ENCODE data around the gene MEIOB. TPM values are rescaled to one million over a fixed set of nuclear protein-coding genes. Genes with fewer than 3 reads are reported as not detected.

The MEIOB gene
- total RNA-seq, 2 experiments from 2014 or later = not detected

DNA sequence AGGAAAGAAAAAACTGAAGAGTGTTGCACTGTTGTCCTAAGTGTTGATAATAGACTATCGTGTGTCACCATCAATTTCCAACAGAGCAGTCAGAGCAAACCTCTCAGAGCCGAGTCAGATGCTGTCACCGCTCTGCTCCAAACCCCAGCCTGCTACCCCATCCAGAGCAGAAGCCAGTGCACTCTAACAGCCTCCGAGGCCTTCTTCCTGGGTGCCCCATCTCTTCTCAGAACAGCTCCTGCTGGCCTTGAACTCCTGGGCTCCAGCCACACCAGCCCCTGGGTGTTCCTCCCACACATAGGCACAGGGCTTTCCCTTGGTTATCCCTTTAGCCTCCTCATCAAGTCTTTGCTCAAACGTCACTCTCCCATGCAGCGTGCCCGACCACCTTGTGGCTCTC, 21.0 kb downstream of the MEIOB start:
- POLR2A ChIA-PET = no interaction called here
- CTCF ChIA-PET = no interaction called here

DNA sequence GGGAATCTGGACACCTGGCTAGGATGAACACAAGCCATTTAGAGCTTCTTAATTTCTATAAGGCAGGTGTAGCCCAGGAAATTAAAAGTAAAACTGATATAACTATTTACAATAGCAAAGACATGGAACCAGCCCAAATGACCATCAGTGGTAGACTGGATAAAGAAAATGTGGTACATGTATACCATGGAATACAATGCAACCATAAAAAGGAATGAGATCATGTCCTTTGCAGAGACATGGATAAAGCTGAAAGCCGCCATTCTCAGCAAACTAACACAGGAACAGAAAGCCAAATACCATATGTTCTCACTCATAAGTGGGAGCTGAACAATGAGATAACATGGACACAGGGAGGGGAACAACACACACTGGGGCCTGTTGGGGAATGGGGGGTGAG, 25.5 kb downstream of the MEIOB start:
- POLR2A ChIA-PET = no interaction called here

DNA sequence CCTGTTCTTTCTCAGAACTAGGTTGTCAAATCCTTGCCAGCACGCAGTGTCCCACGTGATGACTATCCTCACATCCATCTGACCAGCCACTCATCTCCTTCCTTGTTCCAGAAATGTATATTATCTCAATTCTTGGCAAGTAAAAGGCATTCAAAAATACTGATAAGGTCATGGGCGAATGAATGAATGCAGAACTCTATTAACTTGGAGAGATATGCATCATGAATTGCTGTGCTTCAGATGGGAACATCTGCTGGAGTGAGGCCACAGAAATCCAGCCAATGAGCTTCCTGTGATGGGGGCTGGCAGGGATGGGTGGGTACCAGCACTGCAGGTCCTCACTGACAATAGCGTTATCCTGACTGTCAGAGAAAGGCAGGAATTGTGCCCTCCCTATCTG, 26.0 kb downstream of the MEIOB start:
- ChIA-PET CTCF (no interaction called here), POLR2A (no interaction called here)

More for the DNA sequence above, 25.5 kb downstream of the MEIOB start:
- CTCF ChIA-PET = no interaction called here

GRCh38 chr16:1839554-1839953, 32.4 kb downstream of the MEIOB start:
- ChIA-PET POLR2A (interaction anchor here (0.6 kb wide), 1 partner anchor 487 kb away, joined by 8 read pairs; no protein-coding TSS in a partner anchor), CTCF (no interaction called here)

GRCh38 chr16:1834096-1834495, 37.9 kb downstream of the MEIOB start:
- ChIA-PET POLR2A (no interaction called here), CTCF (interaction anchor here (0.6 kb wide), 2 partner anchors 10 to 544 kb away, joined by 3 read pairs; no protein-coding TSS in a partner anchor)

DNA sequence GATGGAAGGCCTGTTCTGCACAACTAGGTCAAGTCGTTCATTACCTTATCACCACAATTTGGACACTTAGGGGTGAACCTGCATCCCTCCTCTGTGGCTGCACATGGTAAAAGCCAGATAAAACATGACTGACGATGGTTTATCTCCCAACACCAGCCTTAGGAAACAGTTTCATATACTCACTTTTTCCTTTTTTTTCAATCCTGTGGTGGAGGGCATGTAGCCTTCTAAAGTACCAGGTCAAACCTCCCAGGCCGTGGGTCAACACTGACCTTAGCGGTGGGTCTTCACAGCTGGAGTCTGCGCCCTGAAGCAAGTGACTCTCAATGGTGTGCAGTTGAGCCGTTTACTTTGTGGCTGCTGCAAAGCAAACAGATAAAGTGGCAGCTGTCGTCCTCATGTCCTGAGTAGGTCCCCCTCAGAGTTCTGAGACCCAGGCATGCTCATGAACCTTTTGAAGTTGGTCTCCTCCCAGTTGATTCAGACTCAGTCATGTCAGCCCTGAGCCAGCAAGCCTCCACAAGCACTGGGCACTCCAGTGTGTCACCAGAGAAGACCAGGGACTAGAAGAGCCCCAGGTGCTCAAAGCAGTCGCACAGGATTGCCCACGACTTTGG, 39.0 kb downstream of the MEIOB start:
- ChIA-PET POLR2A (no interaction called here), CTCF (interaction anchor here (0.6 kb wide), 1 partner anchor 322 kb away, joined by 3 read pairs; no protein-coding TSS in a partner anchor)

DNA sequence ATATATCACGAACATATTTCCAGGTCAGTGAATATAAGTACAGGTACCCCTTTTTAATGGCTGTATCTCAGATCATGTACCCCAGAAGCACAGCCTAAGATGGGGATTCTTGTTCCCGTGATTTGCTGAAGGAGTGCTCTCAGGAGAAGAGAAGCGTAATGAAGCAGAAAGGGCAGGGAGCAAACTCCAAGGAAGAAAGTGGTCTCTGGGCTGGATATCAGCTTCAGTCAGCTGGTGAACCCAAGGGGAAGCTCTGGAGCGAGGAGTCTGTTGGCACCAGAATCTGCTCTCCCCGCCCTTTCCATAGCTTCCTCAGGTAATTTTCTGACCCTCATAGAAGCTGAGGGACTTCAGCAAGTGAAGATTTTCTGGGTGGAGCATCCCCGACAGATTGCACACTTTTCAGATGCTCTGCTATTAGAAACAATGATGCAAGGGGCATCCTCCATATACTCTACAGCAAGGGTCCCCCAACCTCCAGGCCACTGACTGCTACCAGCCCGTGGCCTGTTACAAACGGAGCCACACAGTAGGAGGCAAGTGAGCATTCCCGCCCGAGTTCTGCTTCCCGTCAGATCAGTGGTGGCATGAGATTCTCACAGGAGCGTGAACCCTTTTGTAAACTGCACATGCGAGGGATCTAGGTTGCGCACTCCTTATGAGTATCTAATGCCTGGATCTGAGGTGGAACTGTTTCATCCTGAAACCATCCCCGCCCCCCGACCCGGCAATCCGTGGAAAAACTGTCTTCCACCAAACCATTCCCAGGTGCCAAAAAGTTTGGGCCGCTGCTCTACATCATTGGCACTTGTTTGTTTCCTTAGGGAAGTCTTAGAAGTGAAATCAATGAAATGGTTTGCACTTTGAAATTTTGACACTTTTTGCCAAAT, 40.5 kb downstream of the MEIOB start:
- CTCF ChIA-PET = no interaction called here
- POLR2A ChIA-PET = no interaction called here

- POLR2A ChIA-PET = no interaction called here
- CTCF ChIA-PET = no interaction called here
Measured at GRCh38 chr16:1830213-1830612, 41.8 kb downstream of the MEIOB start.

DNA sequence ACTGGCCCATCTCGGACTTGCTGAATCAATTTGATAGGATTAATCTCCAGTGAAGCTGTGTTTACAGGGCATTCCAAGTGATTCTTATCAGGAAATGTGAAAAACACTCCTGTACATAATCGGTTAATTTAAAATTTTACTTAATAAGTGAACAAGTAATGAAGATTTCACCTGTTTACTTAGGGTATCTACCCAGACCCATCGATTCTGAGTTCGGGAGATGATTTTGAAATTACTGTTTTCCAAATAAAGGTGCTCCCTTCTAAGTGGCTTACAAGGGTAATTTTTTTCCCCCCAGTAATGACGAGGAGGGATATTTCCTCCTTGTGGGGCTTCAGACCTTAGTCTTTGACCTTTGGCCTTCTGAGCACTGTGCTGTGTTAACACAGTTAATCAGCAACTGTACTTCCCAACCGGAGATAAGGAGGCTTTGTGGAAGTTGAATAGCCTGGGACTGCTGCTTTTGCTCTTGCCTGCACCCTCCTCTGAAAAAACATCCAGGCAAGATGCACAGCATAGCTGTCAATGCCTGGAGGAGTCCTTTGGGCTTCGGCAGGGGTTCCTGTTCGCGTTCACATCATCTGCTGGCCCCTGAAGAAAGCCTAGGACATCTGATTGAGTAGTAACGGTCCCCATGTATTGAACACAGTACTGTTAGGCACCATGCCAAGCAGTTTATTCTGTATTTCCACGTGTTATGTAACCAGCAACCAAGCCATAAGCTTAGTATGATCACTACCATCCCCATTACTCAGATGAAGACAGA, 43.1 kb downstream of the MEIOB start:
- CTCF ChIA-PET = interaction anchor here (0.6 kb wide), 1 partner anchor 311 kb away, joined by 3 read pairs; no protein-coding TSS in a partner anchor

DNA sequence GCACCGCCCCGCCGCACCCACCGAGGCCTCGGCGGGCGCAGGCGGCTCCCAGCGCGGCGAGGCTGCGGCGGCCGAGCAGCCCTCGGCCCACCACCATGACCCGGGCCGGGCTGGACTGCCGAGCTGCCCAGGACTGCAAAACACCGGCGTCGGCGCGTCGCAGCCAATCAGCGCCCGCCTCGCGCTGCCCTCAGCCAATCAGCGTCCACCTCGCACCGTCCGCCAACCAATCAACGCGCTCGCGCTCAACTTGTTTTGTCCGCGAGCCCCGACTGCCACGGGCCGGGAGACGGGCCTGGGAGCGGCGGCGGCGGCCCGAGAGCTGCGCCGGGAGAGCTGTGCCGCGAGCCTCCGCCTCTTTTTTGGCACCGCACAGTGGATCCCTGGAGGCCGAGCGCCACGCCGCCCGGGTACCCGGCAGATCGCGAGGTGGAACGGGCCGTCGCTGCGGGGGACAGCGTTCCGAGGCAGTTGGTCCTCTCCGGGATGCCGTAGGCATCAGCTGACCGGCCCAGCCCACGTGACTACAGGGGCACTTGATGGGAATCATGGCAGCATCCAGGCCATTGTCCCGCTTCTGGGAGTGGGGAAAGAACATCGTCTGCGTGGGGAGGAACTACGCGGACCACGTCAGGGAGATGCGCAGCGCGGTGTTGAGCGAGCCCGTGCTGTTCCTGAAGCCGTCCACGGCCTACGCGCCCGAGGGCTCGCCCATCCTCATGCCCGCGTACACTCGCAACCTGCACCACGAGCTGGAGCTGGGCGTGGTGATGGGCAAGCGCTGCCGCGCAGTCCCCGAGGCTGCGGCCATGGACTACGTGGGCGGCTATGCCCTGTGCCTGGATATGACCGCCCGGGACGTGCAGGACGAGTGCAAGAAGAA, 45.0 kb downstream of the MEIOB start, which contains the start of the genes FAHD1 and HAGH:
Gene FAHD1, plus strand, starts transcription at position 516 of the 883 bp plus-strand sequence. Its CDS starts 33 bp downstream, at position 549.
Gene HAGH, minus strand, starts transcription at position 135 of the 883 bp plus-strand sequence. Its CDS starts 38 bp downstream, at position 97.
- POLR2A ChIA-PET = interaction anchor here (0.6 to 1.8 kb wide), 3 partner anchors 44 to 138 kb away, joined by 3 to 10 read pairs (median 5); partner anchors contain the start of genes MSRB1, NUBP2, RPS2 and SPSB3
- CTCF ChIA-PET = interaction anchor here (0.7 to 1.2 kb wide), 4 partner anchors 10 to 102 kb away, joined by 3 to 4 read pairs (median 4); partner anchors contain the start of genes EME2 and MRPS34

More for the DNA sequence above, 43.1 kb downstream of the MEIOB start:
- POLR2A ChIA-PET = no interaction called here

- CTCF ChIA-PET = no interaction called here
- POLR2A ChIA-PET = interaction anchor here (1.8 kb wide), 1 partner anchor 43 kb away, joined by 10 read pairs; the partner anchor contains the start of genes NUBP2 and SPSB3
Measured at GRCh38 chr16:1825864-1826690, 45.9 kb downstream of the MEIOB start.

- ChIA-PET CTCF (interaction anchor here (0.6 kb wide), 1 partner anchor 109 kb away, joined by 4 read pairs; no protein-coding TSS in a partner anchor), POLR2A (interaction anchor here (0.6 kb wide), 1 partner anchor 55 kb away, joined by 3 read pairs; no protein-coding TSS in a partner anchor)
Measured at GRCh38 chr16:1825381-1825863, 46.5 kb downstream of the MEIOB start.

GRCh38 chr16:1823821-1824220, 48.1 kb downstream of the MEIOB start:
- ChIA-PET POLR2A (no interaction called here), CTCF (interaction anchor here (0.7 to 1.0 kb wide), 2 partner anchors 10 to 105 kb away, joined by 3 to 4 read pairs; no protein-coding TSS in a partner anchor)

GRCh38 chr16:1822801-1823200, 49.2 kb downstream of the MEIOB start:
- POLR2A ChIA-PET = no interaction called here
- CTCF ChIA-PET = interaction anchor here (0.7 kb wide), 1 partner anchor 190 kb away, joined by 4 read pairs; no protein-coding TSS in a partner anchor

DNA sequence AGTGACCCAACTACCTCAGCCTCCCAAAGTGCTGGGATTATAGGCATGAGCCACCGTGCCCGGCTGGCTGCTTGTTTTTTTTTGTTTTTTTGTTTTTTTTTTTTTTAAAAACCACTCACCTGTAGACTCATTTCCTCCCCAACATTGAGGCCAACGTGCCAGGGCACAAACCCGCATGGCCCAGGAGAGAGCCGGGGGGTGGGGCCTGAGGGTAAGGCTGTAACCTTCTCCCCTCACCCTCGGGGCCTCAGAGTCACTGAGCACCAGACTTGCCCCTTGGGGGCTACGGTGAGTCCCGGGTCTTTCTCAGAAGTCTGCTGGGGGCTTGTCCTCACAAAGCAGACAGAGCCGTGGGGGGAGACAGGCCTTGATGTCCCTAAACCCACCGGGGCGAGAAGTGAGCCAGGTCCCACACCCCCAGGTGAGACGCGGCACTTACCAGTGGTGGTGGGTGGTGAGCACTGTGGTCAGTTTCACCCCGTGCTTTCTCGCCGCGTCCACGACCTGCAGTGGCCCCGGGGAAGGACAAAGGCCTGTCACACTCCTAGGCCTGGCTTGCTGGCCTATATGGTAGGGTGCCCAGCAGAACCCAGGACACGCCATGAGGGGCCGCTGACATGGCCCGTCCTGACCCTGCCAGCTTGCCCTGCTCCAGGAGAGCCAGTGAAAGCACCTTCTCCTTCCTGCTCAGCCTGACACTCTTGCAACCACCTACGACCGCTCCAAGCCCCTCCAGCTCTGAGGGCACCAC, 49.9 kb downstream of the MEIOB start:
- CTCF ChIA-PET = interaction anchor here (0.6 to 0.7 kb wide), 2 partner anchors 74 to 1782 kb away, joined by 3 read pairs; no protein-coding TSS in a partner anchor
- POLR2A ChIA-PET = no interaction called here

DNA sequence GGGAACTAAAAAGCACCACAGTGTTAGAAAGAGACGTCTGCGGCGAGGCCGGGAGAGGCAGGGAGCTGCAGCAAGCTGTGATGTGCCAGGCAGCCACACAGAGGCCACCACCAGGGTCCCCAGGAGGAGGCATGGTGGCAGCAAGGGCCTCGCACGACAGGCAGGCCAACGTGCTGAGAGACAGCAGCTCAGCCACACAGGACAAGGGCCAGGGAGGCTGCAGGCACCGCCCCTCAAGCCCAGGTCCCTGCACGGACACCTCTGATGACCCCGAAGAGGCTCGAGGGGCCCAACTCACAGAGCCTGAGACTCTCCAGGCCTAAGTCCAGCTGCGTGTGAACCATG, 51.0 kb downstream of the MEIOB start:
- ChIA-PET POLR2A (no interaction called here), CTCF (interaction anchor here (0.6 kb wide), 1 partner anchor 68 kb away, joined by 3 read pairs; no protein-coding TSS in a partner anchor)
